ENCODE measurements around the gene VRK1.
A peak's percentile ranks its signal among the peaks of the same experiment; 100 is the strongest.
"Not testable (repeated sequence)": the region's sequence is repeated elsewhere in the genome, so short reads cannot be mapped to it uniquely, and the experiment has no call there.

Gene VRK1, protein sequence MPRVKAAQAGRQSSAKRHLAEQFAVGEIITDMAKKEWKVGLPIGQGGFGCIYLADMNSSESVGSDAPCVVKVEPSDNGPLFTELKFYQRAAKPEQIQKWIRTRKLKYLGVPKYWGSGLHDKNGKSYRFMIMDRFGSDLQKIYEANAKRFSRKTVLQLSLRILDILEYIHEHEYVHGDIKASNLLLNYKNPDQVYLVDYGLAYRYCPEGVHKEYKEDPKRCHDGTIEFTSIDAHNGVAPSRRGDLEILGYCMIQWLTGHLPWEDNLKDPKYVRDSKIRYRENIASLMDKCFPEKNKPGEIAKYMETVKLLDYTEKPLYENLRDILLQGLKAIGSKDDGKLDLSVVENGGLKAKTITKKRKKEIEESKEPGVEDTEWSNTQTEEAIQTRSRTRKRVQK

DNA sequence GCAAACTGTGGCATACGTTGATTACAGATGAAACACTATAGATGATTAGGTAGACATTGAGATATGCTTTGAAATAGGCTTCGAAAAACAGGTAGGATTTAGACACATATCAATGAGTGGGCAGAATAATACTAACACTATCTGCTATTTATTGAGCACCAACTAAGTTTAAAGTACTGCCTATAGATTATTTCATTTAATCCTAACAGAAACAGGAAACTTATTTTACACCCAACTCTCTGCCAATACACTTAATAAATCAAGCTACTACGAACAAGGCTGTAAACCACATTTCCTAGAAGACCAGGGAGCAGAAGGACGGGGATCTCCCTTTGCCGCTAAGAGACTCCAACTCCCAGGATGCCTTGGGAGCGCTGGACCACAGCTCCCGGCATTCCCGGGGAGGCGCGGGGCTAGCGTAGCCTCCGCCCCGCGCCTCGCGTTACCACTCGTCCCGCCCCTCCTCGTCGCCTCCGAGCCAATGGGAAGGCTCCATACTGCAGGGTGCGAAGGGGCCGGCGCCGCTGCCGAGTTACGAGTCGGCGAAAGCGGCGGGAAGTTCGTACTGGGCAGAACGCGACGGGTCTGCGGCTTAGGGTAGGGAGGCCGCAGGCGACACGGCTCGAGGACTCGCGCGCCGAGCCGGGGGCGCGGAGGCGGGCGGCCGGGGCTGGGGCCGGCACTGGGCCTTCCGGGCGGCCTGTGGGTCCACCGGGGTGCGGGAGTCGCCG, at the start of gene VRK1:
TSS of gene VRK1 (plus strand) at position 532 of the 731 bp plus-strand sequence. CDS start 36,090 bp downstream, outside the sequence.
- peak; percentile 91 to 92 for DNase-seq (ENCODE audit: low read depth in 2 of 2)

DNA sequence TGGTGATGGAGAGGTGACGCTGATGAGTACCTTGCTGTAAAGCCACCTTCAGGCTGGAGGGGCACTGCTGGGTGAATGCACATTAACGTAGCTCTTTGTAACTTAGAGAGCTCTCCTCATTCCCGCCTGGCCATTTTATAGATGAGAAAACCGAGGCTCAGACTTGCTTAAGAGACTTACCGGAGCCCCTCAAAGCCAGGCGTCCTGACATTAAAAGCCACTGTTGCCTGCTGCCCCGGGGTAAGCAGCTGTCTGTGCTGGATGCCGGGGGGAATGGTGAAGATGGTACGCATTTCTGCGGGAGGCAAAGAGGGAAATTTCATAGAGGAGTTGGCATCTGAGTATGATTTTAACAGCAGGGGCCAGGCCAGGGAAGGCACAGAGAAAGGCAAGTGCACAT, 49.6 kb upstream of the VRK1 start:
- DNase-seq (ENCODE audit: low read depth in 2 of 2) = no peak

DNA sequence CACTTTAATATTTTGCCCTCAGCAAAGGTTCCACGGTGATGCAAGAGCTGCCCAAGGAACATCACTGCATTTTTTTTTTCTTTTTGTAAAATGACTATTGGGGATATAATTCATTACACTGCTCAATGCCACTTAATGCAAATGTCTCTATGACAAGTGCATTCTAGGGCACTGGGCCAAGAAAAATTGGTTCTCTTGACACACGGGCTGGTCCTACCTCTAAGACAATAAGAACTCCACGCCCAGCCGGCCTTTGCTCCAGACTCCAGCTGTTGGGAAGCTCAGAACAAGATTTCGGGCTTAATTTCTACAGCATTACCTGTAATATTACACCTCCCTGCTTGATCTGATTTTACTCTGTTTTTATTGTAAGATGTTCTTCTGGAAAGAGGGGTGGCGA, 48.8 kb upstream of the VRK1 start:
- DNase-seq (ENCODE audit: low read depth in 2 of 2) = no peak

DNA sequence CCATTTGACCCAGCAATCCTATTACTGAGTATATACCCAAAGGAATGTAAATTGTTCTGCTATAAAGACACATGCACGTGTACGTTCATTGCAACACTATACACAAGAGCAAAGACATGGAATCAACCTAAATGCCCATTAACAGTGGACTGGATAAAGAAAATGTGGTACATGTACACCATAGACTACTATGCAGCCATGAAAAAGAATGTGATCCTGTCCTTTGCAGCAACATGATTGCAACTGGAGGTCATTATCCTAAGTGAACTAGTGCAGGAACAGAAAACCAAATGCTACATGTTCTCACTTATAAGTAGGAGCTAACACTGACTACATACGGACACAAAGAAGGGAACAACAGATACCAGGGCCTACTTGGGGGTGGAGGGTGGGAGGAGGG, 45.7 kb upstream of the VRK1 start:
- no peak for DNase-seq (ENCODE audit: low read depth in 2 of 2)

DNA sequence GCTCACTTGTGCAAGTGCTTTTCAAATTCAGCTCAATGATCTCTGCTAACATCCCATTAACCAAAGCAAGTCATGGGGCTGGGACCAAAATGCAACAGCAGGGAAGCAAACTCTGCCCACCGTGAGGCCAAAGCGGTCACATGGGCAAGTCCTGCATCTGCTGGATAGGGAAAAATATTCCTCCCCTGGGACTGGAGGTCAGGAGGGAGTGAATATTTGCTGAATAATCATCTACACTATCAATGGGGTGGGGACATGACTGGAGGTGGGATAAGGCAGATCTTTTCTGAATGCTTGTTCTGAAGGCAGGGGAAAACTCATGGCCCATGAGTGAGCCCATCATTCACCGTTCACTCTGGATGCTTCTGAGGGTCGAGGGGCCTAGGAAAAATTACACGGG, 45.1 kb upstream of the VRK1 start:
- DNase-seq (ENCODE audit: low read depth in 2 of 2) = no peak

DNA sequence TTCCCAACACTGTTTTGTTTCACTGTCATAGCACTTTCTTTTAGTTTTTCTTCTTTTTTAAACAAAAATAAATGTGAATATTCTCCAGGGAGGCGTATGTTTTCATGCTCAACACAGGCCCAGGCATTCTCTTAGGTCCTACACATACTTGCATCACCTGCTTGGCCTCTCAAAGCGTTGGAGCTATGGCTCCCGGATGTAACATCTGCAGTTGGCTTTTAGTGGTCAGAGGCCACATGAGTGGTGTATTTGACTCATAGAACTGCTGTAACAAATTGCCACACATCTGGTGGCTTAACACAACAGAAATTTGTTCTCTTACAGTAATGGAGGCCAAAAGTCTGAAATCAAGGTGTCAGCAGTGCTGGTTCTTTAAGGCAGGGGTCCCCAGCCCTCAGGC, 44.6 kb upstream of the VRK1 start:
- DNase-seq (ENCODE audit: low read depth in 2 of 2) = no peak

DNA sequence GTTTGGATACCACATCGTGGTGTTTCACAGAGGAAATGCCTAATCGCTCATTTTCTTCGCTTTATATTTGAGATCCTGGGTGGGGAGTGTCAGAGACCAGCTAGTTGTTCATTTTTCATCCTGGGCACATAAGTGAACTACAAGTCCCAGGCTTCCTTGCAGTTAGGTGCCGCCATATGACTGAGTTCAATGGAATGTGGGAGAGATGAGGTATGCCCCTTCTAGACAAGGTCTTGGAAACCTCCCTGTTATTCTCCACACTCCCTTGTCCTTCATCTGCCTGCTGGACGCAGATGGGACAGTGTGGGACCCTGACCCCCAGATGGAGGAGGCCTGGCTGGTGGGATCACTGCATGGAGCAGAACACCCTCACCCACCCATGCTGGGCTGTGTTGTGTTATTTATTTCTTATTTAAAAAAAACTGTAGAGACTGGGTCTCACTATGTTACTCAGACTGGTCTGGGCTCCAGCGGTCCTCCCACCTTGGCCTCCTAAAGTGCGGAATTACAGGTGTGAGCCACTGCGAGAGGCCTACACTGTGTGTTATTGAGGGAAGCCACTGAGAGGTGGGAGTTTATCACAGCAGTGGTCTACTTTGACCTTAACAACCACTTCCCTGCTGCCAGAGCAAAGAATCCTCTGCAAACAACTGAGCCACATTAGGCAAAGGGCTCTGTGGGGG, 42.9 kb upstream of the VRK1 start:
- DNase-seq (ENCODE audit: low read depth in 2 of 2) = no peak

DNA sequence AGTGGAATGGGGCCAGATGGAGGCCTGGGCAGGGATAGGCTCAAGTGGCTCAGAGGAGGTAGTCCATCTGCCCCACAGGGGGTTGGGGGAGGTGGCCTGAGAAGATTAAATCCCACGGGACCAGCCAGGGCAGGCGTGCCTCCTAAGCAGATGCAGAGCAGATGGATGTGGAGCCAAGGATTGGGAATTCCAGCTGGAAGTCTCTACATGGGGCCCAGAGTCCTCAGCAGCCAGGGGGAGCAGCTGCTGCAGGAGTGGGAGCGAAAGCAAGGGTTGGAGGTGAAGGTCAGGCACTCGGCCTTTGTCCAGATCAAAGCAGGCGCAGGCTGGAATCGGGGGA, 42.4 kb upstream of the VRK1 start:
- no peak for DNase-seq (ENCODE audit: low read depth in 2 of 2)

DNA sequence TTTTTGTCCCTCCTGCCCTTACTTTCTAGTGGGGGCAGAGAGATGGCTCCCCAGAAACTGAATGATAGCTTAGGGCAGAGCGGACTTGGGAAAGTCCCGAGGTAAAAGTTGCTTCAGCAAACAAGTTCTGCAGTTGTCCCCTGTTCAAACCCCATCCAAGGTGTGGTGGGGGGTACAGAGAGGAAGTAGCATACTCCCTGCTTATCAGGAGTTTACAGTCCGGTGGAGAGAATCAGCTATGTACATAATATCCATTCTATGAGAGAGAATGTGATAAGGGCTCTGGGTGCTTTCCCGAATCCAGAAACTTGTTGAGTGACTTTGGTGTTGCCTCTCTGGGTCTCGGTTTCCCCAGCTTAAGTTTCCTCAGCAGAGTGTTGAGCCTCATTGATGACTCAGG, 40.4 kb upstream of the VRK1 start:
- no peak for DNase-seq (ENCODE audit: low read depth in 2 of 2)

DNA sequence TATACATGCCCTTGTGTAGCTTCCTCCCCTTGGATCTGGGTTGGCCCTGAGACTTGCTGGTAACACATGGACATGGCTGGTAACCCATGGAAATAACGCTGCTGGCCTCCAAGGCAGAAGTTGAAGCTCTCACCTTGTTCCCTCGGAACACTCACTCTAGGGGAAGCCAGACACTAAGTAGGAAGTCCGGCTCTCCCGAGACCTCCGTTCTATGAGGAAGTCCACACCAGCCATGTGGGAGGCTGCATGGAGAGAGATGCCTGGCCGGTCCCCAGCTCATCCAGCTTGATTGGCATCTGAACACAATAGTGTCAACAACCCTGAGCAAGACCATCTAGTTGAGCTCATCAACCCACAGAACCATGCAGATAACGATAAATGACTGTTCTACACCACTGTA, 39.7 kb upstream of the VRK1 start:
- no peak for DNase-seq (ENCODE audit: low read depth in 2 of 2)

DNA sequence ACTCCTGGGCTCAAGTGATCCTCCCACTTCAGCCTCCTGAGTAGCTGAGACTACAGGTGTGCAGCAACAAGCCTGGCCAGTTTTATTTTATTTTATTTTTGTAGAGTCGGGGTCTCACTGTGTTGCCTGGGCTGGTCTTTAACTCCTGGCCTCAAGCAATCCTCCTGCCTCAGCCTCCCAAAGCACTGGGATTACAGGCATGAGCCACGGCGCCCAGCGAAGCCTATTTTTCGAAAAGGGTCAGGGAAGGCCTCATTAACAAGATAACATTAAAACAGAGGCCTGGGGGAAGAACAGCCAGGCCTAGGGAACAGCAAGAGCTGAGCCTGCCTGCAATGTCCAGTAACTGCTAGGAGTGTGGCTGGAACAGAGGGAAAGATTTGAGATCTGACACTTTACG, 36.1 kb upstream of the VRK1 start:
- no peak for DNase-seq (ENCODE audit: low read depth in 2 of 2)

DNA sequence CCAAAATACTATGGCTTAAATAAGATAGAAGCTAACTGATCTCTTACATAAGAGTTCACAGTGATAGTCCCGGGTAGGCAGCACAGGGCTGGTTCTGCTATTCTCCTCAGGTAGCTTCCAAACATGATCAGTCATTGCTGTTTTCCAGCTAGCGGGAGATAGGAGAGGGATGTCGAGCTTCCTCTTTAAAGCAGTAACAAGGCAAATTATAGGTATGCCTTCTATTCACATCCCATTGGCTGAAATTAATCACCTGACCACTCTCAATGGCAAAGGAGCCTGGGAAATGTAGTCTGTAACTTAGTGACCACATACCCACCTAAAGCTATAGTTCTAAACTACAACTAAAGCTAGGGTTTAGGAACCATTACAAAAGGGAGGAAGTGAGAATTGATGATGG, 34.5 kb upstream of the VRK1 start:
- DNase-seq (ENCODE audit: low read depth in 2 of 2) = no peak

DNA sequence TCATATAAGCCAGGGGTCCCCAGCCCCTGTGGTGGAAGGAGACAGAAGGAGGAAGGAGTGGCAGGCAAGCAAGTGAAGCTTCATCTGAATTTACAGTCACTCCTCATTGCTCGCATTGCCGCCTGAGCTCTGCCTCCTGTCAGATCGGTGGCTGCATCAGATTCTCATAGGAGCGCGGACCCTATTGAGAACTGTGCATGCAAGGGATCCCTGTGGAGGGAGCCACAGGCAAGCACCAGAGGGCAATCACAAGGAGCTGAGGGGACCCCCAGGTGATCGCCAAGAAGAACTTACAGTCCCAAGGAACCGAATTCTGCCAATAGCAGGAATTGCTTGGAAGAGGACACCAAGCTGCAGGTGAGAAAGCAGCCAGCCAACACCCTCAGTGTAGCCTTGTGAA, 33.2 kb upstream of the VRK1 start:
- no peak for DNase-seq (ENCODE audit: low read depth in 2 of 2)

DNA sequence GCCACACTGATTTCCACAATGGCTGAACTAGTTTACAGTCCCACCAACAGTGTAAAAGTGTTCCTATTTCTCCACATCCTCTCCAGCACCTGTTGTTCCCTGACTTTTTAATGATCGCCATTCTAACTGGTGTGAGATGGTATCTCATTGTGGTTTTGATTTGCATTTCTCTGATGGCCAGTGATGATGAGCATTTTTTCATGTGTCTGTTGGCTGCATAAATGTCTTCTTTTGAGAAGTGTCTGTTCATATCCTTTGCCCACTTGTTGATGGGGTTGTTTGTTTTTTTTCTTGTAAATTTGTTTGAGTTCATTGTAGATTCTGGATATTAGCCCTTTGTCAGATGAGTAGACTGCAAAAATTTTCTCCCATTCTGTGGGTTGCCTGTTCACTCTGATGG, 32.0 kb upstream of the VRK1 start:
- DNase-seq (ENCODE audit: low read depth in 2 of 2) = not testable (repeated sequence)

DNA sequence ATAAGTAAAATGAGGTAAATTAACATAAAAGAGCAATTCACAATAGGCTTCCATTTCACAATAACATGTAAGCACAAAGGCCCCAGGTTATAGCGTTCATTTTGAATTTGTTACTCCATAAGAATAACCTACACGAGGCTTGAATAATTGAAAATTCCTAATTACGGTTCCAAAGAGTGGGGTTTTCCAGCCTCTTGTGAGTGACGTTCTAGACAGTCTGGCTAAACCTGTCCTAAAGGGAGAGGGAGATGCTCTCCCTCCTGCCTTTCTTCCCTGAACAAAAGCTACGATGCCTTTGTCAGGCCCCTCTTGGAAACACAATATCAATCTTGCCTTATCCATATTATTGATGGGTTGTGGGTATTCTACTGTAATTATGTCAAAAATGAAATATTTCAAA, 24.3 kb upstream of the VRK1 start:
- no peak for DNase-seq (ENCODE audit: low read depth in 2 of 2)

DNA sequence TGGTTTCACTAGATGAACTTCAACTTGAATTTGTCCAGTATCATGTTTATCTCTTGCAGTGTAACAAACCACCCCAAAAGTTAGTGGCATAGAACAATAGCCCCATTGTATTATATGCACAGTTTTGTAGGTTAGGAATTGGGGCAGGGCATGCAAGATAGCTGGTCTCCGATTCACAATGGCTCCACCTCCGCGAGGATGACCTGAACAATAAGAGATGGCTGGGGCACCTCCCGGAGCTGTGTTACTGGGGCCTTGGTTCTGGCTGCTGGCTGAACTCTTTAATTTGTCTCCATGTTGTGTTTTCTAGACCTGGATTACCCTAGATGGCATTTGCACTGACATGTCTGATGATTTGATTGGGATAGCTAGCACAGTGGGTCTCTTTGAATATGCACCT, 20.4 kb upstream of the VRK1 start:
- DNase-seq (ENCODE audit: low read depth in 2 of 2) = no peak

DNA sequence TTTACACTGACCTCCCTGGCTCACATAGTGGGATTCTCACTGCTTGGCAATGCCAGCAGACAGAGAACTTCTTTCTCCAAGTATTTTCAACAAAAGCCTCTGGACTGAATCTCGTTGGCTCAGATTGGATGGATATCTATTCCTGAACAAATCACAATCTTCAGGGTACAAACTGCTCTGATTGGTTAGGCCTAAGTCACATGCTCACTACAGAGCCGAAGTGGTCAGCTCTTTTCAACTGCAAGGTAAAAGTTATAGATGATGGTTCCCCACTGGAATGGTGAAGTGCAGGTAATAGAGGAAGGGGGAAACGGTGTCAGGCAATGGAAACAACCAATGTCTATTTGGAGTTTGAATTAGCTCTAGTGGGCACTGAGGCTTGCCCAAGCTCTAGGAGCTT, 16.7 kb upstream of the VRK1 start:
- DNase-seq (ENCODE audit: low read depth in 2 of 2) = no peak

DNA sequence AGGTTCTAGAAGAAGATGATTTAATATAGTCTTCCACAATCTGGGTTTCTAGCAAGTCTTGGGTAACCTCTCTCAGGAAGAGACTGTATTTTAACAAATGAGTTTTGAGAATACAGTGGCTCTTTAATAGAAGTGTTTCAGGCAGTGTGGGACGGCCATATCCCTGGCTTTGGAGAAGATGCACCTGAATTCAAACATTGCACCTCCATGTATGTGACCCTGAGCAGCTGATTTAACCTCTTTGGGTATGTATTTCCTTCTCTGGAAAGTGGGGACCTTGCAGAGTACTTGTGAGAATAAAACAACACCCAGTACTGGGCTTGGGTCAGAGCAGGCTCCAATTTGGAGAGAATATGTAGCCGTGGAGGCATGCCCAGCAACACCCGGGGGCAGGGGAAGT, 15.8 kb upstream of the VRK1 start:
- DNase-seq (ENCODE audit: low read depth in 2 of 2) = no peak

DNA sequence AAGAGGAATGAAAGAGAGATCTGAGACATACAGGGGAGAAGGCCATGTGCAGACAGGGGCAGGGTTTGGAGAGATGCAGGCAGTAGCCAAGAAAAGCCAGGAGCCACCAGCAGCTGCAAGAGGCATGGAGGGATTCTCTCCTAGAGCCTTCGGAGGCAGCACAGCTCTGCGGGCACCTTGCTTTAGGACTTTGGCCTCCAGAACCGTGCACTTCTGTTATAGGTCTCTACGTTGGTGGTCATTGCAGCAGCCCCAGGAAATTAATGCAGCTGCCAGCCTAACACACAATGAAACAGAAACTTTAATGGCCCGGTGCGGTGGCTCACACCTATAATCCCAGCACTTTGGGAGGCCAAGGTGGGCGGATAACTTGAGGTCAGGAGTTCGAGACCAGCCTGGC, 14.7 kb upstream of the VRK1 start:
- DNase-seq (ENCODE audit: low read depth in 2 of 2) = no peak

DNA sequence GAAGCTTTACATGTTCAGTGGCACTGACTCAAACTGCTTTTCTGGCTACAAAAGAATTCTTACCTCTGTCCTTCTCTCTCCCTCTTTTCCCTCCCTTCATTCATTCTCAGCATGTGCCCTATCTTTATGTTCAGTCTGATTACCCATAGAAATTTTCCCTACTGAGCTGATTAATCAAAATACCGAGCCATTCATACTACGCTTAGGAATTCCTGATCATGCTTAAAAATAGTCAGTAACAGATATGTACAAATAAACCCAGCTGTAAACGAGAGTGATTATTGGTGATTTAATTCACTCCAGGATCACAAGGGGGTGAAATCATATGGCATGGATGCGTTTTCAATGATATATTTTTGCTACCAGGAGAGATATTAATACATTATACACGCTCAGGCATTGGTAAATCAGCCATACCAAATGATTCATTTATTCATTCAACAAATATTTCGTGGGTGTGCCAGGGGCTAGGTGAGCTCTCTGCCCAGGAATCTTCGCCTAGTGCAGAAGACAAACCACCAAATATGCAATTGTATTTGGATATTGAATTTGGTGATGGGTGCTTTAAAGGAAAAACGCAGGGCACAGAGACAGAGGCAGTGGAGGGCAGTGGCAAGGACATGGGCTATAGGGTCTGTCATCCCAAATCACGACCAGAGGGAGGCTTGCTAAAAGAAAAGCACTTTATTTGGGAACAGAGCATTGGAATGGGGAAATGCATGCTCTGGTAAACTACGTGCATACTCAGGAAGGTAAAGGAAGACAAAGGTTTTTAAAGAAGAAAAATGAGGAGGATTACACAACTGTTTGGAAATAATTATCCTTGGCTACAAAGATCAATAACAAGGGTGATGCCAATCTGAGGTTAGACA, 13.9 kb upstream of the VRK1 start:
- no peak for DNase-seq (ENCODE audit: low read depth in 2 of 2)

DNA sequence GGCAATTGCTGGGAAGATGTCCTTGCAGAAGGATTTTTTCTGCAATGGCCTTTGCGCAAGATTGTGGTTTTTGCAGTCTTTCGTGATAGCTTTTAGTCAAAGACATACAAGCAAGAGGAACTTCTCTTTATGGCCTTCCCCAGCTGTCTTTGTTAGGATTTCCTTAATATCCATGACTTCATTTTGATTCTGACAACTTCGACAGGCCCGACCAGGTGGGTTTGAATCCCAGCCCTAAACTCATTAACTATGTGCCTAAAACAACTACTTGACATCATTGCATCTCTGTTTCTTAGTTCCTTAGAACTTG, 13.3 kb upstream of the VRK1 start:
- DNase-seq (ENCODE audit: low read depth in 2 of 2) = no peak

DNA sequence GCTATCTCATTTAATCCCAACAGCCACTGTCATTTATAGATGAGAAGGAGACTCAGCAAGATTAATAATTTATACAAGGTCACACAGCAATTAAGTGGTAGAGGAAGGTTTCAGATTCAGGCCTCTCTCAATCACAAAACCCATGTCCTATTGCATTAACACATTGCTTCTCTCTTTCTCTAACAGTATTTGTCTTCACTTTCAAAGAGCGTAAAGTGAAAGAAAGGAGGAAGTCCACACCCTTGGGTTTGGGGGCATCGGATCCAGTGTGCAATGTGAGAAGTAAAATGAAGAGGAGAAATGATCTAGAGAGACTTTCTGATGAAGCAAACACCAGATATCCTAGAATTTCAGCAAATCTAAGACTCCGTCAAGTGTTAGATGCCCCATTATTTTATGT, 7.0 kb upstream of the VRK1 start:
- DNase-seq (ENCODE audit: low read depth in 2 of 2) = no peak
